OCI-LY3 (cell line): ENCODE data around the gene OR2H1.

Experiments
- H2AFZ ChIP-seq: fragments of 200-600, 300-600 bp; shearing (Covaris generic); 2 replicates; pipeline ENCODE4 v1.6.0; 2014; ENCODE audit warnings: antibody characterized with exemption, low read depth, low read length
- H3K27ac ChIP-seq: fragments of 200-600, 300-600 bp; sonication (generic); 2 replicates; pipeline ENCODE4 v1.5.1; 2014; ENCODE audit warnings: mild to moderate bottlenecking, low read length, moderate library complexity, mixed read lengths
- H3K27me3 ChIP-seq: fragments of 200-600, 300-600 bp; sonication (generic); 2 replicates; pipeline ENCODE4 v1.6.1; 2014; ENCODE audit warnings: low read depth, low read length, mixed read lengths
- H3K36me3 ChIP-seq: fragments of 200-600, 300-600 bp; sonication (generic); replicated peaks from 2 replicates; pipeline ENCODE3; 2014; ENCODE audit warnings: low read depth, low read length, mixed read lengths
- H3K4me1 ChIP-seq: fragments of 300-600, 200-600 bp; sonication (generic); 2 replicates; pipeline ENCODE4 v1.6.1; 2014; ENCODE audit warnings: low read length, mixed read lengths
- H3K4me2 ChIP-seq: fragments of 200-600, 300-600 bp; sonication (generic); 2 replicates; pipeline ENCODE4 v1.6.1; 2014; ENCODE audit warnings: low read length, mixed read lengths
- H3K4me3 ChIP-seq: fragments of 300-600, 200-600 bp; sonication (generic); 2 replicates; pipeline ENCODE4 v1.5.1; 2014; ENCODE audit warnings: antibody characterized with exemption, mild to moderate bottlenecking, low read length, moderate library complexity
- H3K79me2 ChIP-seq: fragments of 300-600, 200-600 bp; shearing (Covaris generic); 2 replicates; pipeline ENCODE4 v1.6.1; 2014; ENCODE audit warnings: mild to moderate bottlenecking, low read length, mixed read lengths
- H3K9ac ChIP-seq: fragments of 300-600, 200-600 bp; shearing (Covaris generic); 2 replicates; pipeline ENCODE4 v1.6.0; 2014; ENCODE audit warnings: mild to moderate bottlenecking, low read length, moderate library complexity
- H3K9me3 ChIP-seq: fragments of 200-600, 300-600 bp; shearing (Covaris generic); 2 replicates; pipeline ENCODE4 v1.6.1; 2014; ENCODE audit warnings: low read length, mixed read lengths; ENCODE audit not compliant: insufficient read depth
- H4K20me1 ChIP-seq: fragments of 200-600, 300-600 bp; sonication (generic); 2 replicates; pipeline ENCODE4 v1.6.1; 2016; ENCODE audit warnings: low read length, mixed read lengths; ENCODE audit not compliant: insufficient read depth
- EZH2phosphoT487 ChIP-seq: fragments of 200-600 bp; shearing (Covaris generic); IDR thresholded peaks from 2 replicates; pipeline ENCODE4 v1.6.1; 2018; ENCODE audit warnings: antibody characterized with exemption, mixed run types, low read depth
- TF ChIP-seq, protein P1 (sequence below): fragments of 200-600, 300-600 bp; sonication (generic); IDR thresholded peaks from 2 replicates; pipeline ENCODE4 v1.5.1; 2014; ENCODE audit warnings: antibody characterized with exemption, low read length, low read depth

Gene OR2H1

DNA sequence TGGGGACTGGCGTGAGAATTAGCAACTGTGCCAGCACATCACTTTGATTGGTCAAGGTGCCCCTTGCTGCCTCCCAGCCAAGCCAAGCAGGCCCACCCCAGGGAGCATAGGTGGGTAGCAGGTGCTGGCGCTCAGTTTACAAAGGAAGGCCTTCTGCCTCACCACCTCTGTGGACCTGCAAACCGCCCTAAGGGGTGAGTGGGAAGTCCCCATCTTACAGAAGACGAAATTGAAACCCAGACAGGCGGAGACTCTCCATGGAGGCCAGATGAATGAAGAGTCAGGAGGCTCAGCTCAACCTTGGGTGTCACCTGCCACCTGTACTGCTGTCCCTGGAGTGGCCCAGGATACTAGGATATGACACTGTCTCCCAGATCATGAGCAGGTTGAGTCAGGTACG, 52.3 kb downstream of the OR2H1 start:
- Histone ChIP-seq H3K9me3 (no peaks in the 10 kb centered on the region), H3K9ac (no peak overlapping the region), H3K27me3 (no peaks in the 10 kb centered on the region), H3K4me1 (peaks cover 30% of the 10 kb centered on the region), H3K79me2 (no peaks in the 10 kb centered on the region), H3K27ac (no peak overlapping the region), H3K4me3 (no peak overlapping the region), H3K4me2 (peak overlapping the region; percentile 33), H4K20me1 (peaks cover 3% of the 10 kb centered on the region; the same call in 1 of the 2 replicates), H3K36me3 (no peaks in the 10 kb centered on the region), H2AFZ (no peak overlapping the region)
- no peak for TF ChIP-seq EZH2phosphoT487
- TF ChIP-seq, protein P1, sequence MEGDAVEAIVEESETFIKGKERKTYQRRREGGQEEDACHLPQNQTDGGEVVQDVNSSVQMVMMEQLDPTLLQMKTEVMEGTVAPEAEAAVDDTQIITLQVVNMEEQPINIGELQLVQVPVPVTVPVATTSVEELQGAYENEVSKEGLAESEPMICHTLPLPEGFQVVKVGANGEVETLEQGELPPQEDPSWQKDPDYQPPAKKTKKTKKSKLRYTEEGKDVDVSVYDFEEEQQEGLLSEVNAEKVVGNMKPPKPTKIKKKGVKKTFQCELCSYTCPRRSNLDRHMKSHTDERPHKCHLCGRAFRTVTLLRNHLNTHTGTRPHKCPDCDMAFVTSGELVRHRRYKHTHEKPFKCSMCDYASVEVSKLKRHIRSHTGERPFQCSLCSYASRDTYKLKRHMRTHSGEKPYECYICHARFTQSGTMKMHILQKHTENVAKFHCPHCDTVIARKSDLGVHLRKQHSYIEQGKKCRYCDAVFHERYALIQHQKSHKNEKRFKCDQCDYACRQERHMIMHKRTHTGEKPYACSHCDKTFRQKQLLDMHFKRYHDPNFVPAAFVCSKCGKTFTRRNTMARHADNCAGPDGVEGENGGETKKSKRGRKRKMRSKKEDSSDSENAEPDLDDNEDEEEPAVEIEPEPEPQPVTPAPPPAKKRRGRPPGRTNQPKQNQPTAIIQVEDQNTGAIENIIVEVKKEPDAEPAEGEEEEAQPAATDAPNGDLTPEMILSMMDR: no peak

DNA sequence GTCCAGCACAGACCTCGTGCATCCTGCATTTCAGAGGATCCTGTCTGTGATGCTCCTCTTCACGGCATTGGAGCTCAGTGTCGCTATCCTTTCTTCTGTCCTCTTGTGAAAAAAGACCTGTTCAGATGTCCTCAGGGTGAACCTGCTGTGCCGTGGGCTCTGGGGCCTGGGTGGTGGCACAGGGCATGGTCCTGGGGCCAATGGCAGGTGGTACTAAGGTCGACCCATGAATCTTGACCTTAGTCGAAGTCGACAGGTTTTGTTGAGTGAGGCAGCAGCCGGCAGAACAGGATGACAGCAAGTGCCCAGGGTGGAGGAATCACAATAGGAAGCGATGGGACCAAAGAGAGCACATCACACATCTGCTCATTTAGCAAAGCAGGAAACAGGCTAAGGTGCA, 52.8 kb downstream of the OR2H1 start:
- no peaks in the 10 kb centered on the region for H3K36me3 ChIP-seq
- H3K9ac ChIP-seq: no peak overlapping the region
- peak overlapping the region; percentile 33 for H3K4me2 ChIP-seq
- H3K9me3 ChIP-seq: no peaks in the 10 kb centered on the region
- peaks cover 3% of the 10 kb centered on the region; the same call in 1 of the 2 replicates for H4K20me1 ChIP-seq
- H3K27me3 ChIP-seq: no peaks in the 10 kb centered on the region
- no peak overlapping the region for H2AFZ ChIP-seq
- peaks cover 30% of the 10 kb centered on the region for H3K4me1 ChIP-seq
- no peaks in the 10 kb centered on the region for H3K79me2 ChIP-seq
- no peak overlapping the region for H3K27ac ChIP-seq
- no peak overlapping the region for H3K4me3 ChIP-seq
- TF ChIP-seq, protein P1: no peak
- TF ChIP-seq EZH2phosphoT487: no peak

DNA sequence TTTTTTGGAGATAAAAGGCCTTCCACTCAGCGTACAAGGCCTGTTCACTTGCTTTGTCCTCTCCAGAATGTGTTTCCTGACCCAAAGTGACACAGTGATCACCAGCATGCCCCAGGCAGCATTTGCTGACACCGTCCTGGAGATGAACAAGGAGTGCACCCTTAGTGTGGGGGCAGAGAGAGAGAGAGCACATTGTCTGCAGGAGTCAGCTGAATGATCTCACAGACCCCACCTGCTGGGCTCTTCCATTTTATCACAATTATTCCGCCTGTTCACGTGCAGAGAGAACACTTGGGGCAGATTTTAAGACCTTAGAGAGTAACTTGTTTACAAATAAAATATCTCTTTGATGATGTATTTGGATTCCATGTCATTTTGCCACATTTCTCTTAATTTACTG, 53.2 kb downstream of the OR2H1 start:
- H3K4me3 ChIP-seq: no peak overlapping the region
- H3K4me2 ChIP-seq: peak overlapping the region; percentile 13; the same call in 1 of the 2 replicates
- H3K79me2 ChIP-seq: no peaks in the 10 kb centered on the region
- no peaks in the 10 kb centered on the region for H3K9me3 ChIP-seq
- H3K4me1 ChIP-seq: peaks cover 27% of the 10 kb centered on the region
- no peak for TF ChIP-seq EZH2phosphoT487
- TF ChIP-seq, protein P1: peak; percentile 31
- H3K9ac ChIP-seq: no peak overlapping the region
- H3K27me3 ChIP-seq: no peaks in the 10 kb centered on the region
- H2AFZ ChIP-seq: no peak overlapping the region
- H3K36me3 ChIP-seq: no peaks in the 10 kb centered on the region
- H4K20me1 ChIP-seq: peaks cover 3% of the 10 kb centered on the region; the same call in 1 of the 2 replicates
- H3K27ac ChIP-seq: no peak overlapping the region

DNA sequence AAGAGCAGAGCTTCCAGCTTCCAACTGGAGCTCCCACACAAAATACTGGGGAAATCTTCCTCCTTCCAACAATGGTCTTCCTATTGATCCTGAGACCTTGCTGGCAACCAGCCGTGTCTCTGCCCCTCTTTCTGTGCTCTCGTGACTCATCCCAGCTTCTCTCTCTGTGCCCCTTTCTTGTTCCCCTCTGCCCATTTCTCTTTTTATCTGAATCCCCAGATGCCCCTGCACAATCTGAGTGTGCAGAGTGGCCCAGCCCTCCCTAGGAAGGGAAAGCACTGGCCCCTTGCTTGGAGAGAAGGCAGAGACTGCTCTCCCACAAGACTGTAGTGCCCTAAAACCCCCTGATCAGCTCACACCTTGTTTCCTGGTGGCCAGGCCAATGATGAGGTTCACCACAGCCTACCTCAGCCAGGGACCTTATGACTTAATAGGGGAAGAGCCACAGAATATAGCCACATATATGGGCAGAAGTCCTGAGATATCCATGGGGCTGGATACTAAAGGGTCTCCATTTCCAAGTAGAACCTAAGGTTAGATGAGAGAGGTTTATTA, 53.9 kb downstream of the OR2H1 start:
- Histone ChIP-seq H3K9ac (no peak overlapping the region), H4K20me1 (peaks cover 3% of the 10 kb centered on the region; the same call in 1 of the 2 replicates), H3K4me3 (no peak overlapping the region), H3K4me2 (no peak overlapping the region), H3K4me1 (peaks cover 25% of the 10 kb centered on the region), H3K9me3 (no peaks in the 10 kb centered on the region), H3K27me3 (no peaks in the 10 kb centered on the region), H2AFZ (no peak overlapping the region; the same call in 1 of the 2 replicates), H3K36me3 (no peaks in the 10 kb centered on the region), H3K27ac (no peak overlapping the region), H3K79me2 (no peaks in the 10 kb centered on the region)
- TF ChIP-seq, protein P1: no peak
- TF ChIP-seq EZH2phosphoT487: no peak
